IPS DF 4.7 (cell line): Measurements from ENCODE around the gene MRPS23.
"Not testable (repeated sequence)": the region's sequence is repeated elsewhere in the genome, so short reads cannot be mapped to it uniquely, and the experiment has no call there.

Experiments used
- DNase-seq: peaks from one replicate; pipeline ENCODE4 v3.0.0-alpha.2; 2013; ENCODE audit warnings: low spot score; ENCODE audit errors: extremely low read depth

Gene MRPS23

DNA sequence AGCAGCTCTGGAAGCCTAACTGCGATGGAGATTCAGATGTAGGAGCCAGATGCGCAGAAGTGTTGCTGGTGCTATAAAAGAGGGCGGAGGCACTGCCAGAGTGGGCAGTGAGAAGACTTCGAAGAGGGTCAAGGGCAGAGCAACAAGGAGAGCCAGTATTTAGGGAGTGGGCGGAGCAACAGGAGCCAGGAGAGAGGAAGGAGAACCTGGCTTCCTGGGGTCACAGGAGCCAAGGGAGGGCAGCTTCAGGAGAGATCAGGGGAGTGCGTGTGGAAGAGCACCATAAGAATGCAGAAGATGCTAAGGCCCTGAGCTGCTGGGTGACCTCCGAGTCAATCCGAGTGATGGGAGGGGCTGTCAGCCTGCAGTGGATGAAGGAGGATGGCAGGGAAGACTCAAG lies 14.4 kb upstream of the MRPS23 start:
- no peak for DNase-seq

- DNase-seq = no peak
These were observed 13.1 kb upstream of the MRPS23 start for GRCh38 chr17:57862694-57863667.

DNA sequence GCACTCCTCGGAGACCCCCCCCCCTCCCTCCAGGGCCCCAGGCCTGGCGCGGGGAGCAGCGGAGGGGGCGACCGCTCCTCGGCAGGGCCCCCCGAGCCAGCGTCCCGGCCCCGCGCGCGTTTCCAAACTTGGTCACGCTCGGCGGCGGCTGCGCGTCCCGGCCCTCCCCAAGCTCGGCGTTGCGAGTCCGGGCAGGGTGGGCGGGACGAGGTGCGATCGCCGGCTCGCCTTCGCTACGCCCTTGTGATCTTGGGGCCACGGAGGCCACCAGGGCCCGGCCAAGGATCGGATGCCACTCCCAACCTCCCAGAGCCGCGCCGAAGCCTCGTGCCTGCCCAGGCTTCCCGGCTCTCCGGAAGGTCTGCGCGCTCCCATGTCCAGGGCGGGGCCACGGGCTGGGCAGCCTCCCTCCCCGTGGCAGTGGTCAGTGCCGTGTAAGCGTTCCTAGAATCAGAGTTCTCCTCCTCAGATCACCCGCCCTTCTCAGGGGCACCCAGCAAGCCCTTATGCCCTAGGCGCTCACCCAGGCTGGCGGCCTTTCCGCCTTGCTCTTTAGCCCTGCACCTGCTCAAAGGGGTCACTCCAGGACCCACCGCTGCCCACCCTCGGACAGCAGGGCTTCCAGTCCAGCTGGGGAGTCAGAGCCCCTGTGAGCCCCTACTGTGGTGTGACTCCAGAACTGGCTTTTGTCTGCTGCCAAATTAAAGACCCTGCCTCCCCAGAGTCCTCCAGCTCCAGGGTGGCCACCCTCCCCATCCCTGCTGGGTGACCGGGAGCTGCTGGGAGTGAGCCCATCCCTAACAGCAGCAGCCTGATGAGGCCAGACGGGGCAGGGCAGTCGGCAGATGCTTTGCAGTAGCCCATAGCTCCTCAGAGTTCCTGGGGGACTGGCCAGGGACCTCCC lies 12.2 kb upstream of the MRPS23 start:
- DNase-seq = no peak

DNA sequence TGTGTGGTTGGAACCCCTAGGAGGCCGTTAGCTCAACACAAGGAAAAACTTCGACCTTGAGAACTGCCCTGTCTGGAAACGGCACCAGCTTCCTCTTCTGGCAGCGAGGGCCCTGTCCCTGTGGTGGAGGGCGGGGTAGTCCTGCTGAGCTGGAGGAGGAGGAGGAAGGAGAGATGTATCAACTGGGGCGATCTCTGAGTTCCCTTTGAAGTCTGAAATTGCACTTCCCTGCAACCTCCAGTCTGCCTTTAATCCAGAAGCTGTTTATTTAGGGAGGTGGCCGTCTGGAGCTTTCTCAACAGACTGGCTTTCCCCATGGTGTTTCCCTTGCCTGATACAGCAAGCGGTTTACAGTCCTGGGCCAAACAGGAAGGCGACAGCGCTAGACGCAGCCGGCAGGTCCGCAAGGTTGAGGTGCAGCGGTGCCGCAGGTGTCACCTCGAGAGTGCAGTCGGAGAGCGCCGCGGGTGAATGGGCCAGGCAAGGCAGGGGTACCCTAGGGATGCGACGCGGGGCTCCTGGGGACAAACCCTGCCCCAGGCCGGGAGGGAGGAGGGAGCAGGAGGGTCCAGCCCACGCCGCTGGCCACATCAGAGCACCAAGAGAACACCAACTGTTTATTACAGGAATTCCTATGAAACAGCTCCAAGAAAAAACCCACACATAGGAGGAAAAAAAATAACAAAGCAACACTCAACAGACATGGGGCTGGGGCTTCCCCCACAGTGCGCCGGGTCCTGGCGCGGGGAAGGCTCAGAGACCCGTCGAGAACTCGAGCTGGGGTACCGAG lies 11.4 kb upstream of the MRPS23 start:
- no peak for DNase-seq

DNA sequence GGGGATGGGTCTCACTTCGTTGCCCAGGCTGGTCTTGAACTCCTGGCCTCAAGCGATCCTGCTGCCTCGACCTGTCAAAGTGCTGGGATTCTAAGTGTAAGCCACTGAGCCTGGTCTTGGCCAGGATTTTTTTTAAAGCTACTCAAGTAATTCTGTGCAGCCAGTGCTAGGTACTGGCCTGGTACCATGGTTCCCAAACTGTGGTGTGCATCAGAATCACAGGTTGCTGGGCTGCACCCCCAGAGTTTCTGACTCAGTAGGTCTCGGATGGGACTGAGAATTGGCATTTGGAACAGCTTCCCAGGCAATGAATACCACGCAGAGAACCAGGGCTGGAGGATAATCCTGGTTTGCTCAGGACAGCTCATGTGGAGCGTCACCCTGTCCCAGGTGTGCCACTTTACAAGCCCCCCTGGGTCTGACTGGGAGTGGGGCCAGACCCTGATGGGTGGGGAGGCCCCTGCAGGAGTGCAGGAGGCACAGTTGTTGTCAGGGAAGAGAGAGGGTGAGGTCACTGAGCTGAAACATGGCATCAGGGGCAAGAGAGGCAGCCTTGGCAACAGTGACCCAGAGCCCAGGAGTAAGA lies 10.7 kb upstream of the MRPS23 start:
- no peak for DNase-seq

DNA sequence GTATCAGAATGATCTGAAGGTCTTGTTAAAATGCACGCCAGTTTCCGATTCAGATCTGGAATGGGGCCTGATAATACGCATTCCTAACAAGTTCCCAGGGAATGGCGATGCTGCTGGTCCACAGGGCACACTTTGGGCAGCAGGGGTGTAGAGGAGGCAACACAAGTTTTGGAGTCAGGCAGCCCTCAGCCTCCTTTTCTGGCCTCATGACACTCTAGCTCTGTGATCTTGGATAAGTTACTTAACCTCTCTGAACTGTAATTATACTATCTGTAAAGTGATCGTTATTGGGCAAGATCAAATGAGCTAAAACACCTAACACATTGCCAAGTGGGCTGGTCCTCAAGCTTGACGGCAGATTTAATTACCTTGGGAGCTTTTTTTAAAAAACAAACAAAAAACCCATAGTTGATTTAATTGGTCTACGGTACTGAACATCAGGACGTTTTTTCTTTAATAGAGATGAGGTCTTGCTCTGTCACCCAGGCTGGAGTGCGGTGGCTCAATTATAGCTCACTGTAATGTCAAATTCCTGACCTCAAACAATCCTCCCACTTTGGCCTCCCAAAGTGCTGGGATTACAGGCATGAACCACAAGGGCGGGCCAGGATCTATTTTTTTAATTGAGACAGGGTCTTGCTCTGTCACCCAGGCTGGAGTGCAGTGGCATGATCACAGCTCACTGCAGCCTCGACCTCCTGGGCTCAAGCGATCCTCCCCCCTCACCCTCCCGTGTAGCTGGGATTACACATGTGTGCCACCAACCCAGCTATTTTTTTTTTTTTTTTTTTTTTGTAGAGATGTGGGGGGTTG lies 10.0 kb upstream of the MRPS23 start:
- no peak for DNase-seq

GRCh38 chr17:57858838-57859237 lies 9.0 kb upstream of the MRPS23 start:
- DNase-seq = no peak

DNA sequence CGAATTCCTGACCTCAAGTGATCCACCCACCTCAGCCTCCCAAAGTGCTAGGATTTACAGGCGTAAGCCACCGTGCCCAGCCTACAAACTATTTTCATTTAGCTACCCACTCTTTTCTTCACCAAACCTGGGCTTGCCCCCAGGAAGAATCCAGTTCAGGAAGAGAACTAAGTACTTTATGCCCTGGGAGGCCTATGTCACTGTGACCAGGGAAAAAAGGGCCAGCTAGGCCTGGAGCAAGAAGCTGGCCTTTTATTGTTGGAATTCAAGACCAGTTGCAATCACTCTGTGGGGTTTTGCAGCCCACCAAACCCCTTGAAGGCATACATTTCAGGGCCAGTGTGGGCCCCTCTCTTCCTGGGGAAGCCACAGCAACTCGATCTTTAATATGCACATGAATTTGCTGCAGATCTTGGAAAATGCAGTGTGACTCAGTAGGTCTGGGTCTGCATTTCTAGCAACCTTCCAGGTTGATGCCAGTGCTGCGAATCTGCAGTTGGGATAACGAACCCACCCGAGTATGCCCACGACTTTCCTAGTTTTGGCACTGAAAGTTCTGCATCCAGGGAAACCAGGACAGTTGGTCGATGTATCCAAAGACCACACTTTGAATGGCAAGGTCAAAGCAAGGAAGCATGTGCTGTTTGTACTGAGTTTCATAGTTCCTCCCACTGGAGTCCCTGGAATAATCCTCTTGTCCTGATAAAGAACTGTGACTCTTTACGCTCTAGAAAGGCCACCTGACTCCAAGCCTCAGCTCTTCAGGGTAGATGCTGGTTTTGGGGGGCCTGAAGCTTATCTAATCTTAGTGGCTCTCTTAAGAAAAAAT lies 7.2 kb upstream of the MRPS23 start:
- no peak for DNase-seq

DNA sequence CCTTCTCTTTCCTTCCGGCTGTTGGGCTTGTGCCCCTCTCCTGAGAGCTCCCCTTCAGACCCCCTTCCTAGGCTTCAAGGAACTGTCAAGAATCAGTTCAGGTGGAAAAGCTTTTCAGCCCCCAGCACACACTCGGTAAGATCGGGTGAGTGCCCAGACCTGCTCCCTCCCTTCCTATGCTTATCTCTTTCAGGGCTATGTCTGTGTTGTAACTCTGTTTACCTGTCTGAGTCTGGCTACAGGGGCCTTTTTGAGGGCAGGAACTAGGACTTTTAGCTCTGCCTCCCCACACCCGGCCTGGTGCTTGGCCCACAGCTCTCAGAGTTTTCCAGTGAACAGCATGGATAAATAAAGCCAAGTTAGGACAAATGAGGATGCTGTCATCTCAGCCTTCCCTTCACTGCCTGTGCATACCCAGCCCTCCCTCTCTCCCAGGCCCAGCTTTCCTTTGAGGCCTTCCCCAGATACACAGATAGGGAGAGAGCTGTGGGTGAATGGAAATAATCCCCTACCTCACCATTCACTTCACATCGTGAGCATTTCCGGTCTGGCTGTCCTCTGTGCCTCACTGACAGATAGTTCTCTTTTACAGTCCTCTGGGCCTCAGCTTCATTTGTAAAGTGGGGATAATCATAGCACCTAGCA lies 5.7 kb upstream of the MRPS23 start:
- DNase-seq = no peak

- DNase-seq = no peak
These were observed 3.9 kb upstream of the MRPS23 start for GRCh38 chr17:57853695-57854094.

GRCh38 chr17:57852955-57853328 lies 3.1 kb upstream of the MRPS23 start:
- no peak for DNase-seq

GRCh38 chr17:57852092-57852954 lies 2.5 kb upstream of the MRPS23 start:
- no peak for DNase-seq

DNA sequence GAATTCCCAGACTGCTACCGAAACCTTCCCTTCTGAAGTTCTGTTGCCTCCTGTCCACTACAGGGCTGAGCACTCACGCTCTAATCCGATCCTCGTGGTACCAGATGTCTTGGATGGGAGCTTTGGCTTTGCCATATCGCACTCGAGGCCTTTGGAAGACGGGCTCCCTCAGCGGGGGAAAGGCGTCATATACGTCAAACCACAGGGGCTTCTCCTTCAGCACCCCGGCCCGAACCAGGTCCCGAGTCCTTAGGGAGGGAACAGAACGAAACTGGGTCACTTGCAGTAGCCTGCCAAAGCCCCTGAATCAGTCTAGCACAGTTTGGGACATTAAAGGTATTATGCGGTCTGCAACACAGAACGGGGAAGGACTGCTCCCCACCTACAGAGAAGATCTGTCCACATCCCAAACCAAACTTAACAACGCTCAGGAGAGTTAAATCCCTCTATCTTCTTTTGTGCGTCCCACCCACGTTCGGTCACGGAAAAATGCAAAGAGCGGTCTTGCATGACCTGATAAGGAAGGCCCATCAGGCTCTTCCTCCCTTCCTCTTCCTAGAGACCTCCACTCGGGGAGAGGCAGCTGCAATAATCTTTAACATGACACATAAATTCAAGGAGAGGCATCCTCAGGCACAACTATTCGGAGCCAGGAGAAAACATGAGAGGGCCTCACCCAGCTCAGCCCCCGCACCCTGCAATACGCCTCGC lies 526 bp downstream of the MRPS23 start:
- no peak for DNase-seq

DNA sequence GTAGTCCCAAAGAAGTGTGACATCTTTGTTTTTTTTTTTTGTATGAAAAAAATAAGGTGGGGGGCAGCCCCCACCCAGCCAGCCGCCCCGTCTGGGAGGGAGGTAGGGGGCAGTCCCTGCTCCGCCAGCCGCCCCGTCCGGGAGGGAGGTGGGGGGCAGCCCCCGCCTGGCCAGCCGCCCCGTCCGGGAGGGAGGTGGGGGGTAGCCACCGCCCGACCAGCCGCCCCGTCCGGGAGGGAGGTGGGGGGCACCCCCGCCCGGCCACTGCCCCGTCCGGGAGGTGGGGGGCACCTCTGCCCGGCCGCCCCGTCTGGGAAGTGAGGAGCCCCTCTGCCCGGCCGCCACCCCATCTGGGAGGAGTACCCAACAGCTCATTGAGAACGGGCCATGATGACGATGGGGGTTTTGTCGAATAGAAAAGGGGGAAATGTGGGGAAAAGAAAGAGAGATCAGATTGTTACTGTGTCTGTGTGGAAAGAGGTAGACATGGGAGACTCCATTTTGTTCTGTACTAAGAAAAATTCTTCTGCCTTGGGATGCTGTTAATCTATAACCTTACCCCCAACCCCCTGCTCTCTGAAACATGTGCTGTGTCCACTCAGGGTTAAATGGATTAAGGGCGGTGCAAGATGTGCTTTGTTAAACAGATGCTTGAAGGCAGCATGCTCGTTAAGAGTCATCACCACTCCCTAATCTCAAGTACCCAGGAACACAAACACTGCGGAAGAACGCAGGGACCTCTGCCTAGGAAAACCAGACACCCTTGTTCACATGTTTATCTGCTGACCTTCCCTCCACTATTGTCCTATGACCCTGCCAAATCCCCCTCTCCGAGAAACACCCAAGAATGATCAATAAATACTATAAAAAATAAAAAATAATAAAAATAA lies 3.5 kb downstream of the MRPS23 start:
- DNase-seq = not testable (repeated sequence)

- no peak for DNase-seq
These were observed 7.6 kb downstream of the MRPS23 start for GRCh38 chr17:57842280-57842679.

DNA sequence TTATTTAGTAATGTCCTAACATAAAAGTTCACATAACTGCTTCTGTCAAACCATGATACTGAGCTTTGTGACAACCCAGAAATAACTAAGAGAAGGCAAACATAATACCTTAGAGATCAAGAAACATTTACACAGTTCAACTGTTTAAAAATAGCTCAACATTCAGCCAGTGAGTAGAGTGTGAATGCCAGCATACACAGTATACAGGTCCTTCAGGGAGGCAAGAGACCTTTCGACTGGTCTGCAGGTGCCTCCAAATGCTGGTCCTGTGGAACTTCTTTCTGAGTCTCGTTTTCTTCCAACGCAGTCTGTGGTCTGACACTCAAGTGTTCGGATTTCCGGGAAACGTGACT lies 10.3 kb downstream of the MRPS23 start:
- DNase-seq = no peak
